T follicular helper cell (primary cell): Measurements from ENCODE around the gene ZC3H15.
"Not testable (repeated sequence)": the region's sequence is repeated elsewhere in the genome, so short reads cannot be mapped to it uniquely, and the experiment has no call there.

Experiments used
- DNase-seq: peaks from one replicate; pipeline ENCODE4 v3.0.0-alpha.2; 2020; ENCODE audit warnings: low read depth

ZC3H15 gene

DNA sequence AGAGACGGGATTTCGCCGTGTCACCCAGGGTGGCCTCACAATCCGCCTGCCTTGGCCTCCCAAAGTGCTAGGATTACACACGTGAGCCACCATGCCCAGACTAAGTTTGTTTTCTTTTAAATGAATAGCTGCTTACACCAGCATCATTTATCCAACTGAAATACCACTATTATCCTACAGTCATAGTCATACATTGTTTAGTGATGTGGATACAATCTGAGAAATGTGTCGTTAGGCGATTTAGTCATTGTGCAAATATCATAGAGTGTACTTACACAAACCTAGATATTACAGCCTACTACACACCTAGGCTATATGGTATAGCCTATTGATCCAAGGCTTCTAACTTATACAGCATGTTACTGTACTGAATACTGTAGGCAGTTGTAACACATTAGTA lies 10.3 kb downstream of the ZC3H15 start:
- DNase-seq = no peak

DNA sequence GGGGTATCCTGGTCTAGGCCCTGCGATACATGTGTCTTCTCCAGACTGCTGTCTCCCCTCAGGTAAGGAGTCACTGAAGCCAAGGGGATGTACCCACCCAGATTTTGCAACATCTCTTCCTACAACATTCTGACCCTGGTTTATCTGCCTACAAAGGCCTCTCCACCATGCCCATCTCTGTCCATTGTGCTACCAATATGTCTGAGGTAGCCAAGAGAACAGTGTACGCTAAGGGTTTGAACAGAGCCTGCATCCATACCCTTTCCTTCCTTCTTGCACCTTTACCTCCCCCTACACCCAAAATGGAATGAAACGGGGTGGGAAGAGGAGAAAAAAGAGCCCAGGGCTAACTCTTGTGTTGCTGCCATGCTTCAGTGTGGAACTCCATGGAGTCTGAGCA lies 11.9 kb downstream of the ZC3H15 start:
- no peak for DNase-seq

DNA sequence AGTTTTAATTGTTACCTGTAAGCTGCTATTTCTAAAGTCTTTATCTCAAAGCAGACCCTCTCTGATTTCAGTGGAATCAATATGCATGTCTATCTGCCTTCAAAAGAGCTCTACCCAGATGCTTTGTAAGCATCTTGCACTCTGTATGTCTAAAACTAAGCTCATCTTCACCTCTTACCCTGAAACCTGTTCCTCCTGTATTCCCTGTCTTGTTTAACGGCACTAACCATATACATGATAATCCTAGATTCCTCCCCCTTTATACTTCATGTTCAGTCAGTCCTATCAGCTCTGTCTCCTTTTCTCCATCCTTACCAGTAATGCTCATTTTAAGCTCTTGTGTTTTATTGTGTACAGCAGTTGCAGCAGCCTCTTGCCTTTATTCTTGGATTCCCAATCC lies 12.8 kb downstream of the ZC3H15 start:
- no peak for DNase-seq

GRCh38 chr2:186503827-186504606 lies 18.0 kb downstream of the ZC3H15 start:
- no peak for DNase-seq

- no peak for DNase-seq
Measured at GRCh38 chr2:186508263-186508662, 22.2 kb downstream of the ZC3H15 start.

- no peak for DNase-seq
Measured at GRCh38 chr2:186515376-186515775, 29.3 kb downstream of the ZC3H15 start.

GRCh38 chr2:186516396-186516795 lies 30.3 kb downstream of the ZC3H15 start:
- no peak for DNase-seq

DNA sequence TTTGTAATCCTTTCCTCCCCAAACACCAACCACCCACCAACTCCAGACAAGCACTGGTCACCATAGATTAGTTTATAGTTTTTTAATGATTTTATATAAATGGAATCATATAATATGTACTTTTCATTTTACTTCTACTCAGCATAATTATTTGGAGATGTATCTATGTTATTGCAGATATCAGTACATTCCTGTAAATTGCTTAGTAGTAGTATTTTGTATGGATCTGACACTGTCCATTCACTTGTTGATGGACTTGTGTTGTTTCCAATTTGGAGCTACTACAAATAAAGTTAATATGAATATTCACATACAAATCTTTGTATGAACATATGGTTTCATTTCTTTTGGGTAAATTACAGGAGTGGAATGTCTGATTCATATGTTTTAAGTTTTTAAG lies 31.0 kb downstream of the ZC3H15 start:
- DNase-seq = no peak

DNA sequence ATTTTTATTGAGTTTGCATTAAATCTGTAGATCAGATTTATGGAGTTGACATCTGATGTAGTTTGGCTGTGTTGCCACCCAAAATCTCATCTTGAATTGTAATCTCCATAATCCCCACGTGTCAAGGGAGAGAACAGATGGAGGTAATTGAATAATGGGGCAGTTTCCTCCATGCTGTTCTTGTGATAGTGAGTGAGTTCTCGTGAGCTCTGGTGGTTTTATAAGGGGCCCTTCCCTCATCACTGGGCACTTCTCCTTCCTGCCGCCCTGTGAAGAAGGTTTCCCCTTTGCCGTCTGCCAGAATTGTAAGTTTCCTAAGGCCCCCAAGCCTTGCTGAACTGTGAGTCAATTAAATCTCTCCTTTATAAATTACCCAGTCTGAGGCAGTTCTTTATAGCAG lies 32.2 kb downstream of the ZC3H15 start:
- DNase-seq = no peak

DNA sequence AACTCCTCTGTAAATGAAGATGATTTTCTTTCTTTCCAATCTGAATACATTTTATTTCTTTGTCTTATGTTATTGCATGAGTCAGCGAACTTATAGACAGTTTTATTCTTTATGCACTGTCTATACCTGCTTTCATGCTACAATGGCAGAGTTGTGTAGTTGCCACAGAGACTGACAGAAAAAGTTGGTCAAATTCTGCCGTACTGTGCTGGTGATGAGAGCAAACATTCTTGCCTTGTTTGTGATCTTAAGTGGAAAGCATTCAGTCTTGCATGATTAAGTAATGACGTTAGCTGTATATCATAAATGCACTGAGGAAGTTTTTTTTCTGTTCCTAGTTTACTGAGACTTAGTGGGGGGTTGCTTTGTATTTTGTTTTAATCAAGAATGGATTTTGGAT lies 32.9 kb downstream of the ZC3H15 start:
- no peak for DNase-seq

GRCh38 chr2:186521570-186522153 lies 35.6 kb downstream of the ZC3H15 start:
- DNase-seq = not testable (repeated sequence)

- DNase-seq = no peak
Measured at GRCh38 chr2:186522450-186522849, 36.4 kb downstream of the ZC3H15 start.

- no peak for DNase-seq
Measured at GRCh38 chr2:186523791-186524190, 37.7 kb downstream of the ZC3H15 start.

DNA sequence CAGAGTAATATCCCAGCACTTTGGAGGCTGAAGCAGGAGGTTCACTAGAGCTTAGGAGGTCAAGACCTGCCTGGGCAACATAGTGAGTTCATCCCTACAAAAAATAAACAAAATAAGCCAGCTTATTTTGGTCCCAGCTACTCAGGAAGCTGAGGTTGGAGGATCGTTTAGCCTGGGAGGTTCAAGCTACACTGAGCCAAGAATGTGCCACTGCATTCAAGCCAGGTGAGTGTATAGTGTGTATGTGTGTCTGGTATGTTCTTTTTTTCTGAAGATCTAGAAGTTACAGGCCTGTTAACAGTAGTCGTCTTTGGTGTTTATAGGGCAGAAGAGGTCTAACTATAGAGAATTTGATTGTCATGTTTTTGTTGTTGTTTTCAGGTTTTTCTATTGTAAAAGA lies 40.2 kb downstream of the ZC3H15 start:
- DNase-seq = no peak

DNA sequence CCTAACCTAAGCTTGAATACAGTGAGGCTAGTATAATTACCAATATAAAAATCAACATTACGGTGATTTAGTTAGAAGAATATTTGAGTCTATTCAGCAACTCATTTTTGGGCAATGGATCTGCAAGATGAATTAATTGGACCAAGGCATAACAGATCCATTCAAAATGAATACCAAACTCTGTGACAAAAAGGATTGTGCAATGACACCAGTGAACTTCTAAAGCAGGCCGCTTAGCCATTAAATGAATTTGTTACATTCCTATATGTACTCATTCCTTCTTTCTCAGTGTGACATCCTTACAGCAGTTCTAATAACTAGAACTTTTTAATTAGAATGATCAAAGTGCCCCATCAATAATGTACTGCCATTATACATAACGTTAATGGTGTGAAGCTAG lies 44.3 kb downstream of the ZC3H15 start:
- DNase-seq = no peak

GRCh38 chr2:186531257-186531775 lies 45.3 kb downstream of the ZC3H15 start:
- DNase-seq = no peak

- DNase-seq = no peak
Measured at GRCh38 chr2:186532891-186533290, 46.8 kb downstream of the ZC3H15 start.

DNA sequence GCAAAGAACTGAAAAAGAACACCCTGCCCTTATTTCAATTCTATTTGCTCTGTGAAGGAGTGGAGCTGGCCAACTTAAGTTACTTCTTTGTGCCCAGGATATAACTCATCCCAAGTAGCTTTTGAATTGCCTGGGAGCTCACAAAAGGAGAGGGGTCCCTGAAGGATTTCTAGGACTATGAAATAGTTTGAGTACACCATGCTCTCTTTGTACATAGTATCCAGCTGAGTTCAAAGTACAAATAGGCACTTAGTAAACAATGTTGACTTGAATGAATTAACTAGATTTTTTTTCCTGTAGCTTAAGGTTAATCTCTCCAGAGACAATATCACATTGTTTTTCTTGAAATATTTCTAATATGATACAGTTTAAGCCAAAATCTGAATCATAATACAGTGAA lies 47.7 kb downstream of the ZC3H15 start:
- no peak for DNase-seq

DNA sequence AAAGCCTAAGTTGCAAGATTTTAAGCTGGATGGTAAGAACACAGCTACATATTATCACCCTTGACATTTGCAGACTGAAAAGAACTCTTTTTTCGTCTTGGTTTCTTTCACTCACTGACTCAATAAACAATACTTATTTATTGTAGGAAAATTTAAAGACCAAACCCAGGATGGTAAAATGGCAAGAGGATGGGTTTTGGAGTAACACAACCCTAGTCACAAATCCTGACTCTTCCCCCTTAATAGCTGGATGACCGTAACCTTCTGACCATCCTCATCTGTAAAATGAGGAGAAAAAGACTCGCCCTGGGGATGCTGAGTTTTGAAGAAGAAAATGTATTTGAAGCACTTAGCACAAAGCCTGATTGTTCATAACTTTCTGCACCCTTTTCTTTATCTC lies 48.3 kb downstream of the ZC3H15 start:
- no peak for DNase-seq

DNA sequence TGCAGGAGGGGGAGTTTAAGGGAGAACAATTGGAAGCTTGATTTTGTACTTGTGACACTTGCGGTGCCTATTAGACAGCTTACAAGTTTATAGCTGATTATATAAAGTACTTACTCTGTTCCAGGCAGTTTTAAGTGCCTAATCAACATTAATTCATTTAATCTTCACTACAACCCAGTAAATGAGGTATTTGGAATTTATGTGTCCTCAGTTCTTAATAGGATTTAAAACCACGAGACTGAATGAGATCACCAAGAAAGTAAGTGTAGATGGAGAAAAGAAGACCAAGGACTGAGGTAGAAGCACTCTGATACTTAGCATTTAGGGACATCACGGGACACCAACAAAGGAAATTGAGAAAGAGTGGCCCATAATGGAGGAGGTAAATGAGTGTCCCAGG lies 49.8 kb downstream of the ZC3H15 start:
- DNase-seq = no peak

GRCh38 chr2:186537019-186537418 lies 51.0 kb downstream of the ZC3H15 start:
- no peak for DNase-seq

DNA sequence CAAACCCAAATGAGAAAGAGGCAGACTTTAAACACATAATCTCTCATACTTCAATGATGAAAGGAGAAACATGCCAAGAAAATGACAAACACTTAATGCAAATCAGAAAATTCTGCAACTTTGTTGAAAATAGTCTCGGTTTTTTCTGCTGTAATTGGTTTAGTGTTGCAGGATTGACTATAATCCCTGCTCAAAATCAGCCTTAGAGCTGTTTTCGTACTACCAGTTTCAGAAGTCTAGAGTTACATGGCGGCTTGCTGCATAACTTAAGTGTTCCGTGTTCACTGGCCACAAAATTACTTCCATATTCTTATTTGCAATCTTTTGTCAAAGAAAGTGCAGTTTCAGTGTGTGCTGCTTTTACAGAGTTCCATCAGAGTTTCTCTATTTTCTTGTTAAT lies 54.9 kb downstream of the ZC3H15 start:
- no peak for DNase-seq

DNA sequence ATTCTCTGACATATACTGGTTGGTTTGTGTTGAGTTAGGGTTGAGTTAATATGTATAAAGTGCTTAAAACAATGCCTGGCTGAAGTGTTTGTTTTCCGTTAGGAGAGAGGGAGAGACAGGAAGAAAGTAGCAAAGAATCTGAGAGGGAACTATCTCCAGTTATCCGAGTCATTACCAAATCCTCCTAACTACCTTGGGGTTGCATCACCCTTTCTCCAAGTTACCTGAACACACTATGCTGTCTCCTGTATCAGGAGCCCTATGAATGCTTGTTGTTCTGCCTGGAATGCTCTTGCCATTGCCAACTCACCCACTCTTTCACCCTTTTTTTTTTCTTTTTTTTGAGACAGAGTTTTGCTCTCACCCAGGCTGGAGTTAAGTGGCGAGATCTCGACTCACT lies 55.9 kb downstream of the ZC3H15 start:
- no peak for DNase-seq
